Measurements from ENCODE around the gene MRGPRE.

Gene MRGPRE

DNA sequence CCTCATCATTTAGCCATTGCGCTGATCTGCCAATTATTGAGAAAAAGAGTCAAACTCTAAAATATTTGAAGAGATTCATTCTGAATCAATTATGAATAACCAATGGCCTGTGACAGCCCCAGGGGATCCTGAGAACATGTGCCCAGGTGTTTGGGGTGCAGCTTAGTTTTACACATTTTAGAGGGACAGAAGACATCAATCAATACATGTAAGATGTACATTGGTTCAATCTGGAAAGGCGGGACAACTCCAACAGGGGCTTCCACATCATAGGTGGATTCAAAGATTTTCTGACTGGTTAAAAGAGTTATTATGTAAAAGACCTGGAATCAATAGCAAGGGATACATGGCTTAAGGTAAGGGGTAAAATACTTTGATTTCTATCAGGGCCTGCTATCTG lies 4.9 kb upstream of the MRGPRE start:
- no peak overlapping the region for H3K4me3 ChIP-seq (ENCODE audit: low read length)
- TF ChIP-seq, protein P1, sequence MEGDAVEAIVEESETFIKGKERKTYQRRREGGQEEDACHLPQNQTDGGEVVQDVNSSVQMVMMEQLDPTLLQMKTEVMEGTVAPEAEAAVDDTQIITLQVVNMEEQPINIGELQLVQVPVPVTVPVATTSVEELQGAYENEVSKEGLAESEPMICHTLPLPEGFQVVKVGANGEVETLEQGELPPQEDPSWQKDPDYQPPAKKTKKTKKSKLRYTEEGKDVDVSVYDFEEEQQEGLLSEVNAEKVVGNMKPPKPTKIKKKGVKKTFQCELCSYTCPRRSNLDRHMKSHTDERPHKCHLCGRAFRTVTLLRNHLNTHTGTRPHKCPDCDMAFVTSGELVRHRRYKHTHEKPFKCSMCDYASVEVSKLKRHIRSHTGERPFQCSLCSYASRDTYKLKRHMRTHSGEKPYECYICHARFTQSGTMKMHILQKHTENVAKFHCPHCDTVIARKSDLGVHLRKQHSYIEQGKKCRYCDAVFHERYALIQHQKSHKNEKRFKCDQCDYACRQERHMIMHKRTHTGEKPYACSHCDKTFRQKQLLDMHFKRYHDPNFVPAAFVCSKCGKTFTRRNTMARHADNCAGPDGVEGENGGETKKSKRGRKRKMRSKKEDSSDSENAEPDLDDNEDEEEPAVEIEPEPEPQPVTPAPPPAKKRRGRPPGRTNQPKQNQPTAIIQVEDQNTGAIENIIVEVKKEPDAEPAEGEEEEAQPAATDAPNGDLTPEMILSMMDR (IDR thresholded peaks at IDR 0.05; ENCODE audit: insufficient read depth, low read depth, low read length, missing control alignments): no peak
- no peak for DNase-seq (ENCODE audit: low read depth)

DNA sequence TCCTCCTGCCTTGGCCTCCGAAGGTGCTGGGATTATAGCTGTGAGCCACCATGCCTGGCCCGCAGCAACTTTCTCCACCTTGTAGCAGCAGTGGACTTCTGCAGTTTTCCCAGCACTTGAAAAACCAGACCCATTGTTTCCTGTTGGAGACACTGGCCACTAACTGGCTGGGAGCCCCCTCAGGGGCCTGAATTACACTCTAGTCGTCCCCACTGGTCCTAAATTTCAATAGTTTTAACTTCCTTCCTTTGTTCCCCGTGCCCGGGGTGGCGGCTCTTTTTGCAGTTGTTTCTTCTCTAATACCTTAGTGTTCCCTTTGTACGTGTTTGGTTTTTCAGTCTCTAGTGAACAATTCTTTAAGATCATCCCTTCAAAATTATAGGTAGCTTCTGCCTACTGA lies 2.6 kb upstream of the MRGPRE start:
- no peak for DNase-seq (ENCODE audit: low read depth)
- no peak overlapping the region for H3K4me3 ChIP-seq (ENCODE audit: low read length)
- TF ChIP-seq, protein P1 (IDR thresholded peaks at IDR 0.05; ENCODE audit: insufficient read depth, low read depth, low read length, missing control alignments): no peak

DNA sequence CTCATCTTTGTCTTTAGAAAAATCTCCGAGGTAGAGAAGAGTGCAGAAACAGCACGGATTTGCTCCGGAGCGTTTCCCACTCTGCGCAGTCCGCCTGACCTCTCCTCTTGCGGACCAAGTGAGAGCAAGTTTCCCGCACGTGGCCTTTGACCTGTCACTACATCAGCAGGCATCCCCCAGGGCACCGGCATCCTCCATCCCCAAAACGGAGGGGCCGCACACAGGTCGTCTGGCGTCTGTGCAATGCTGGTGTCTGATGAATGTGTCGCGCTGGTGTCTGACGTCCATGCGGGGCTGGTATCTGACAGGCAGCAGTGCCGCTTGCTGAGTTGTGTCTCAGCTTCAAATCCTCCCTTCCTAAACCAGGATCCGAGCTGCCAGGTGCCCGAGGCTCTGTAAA lies 739 bp upstream of the MRGPRE start:
- TF ChIP-seq, protein P1 (IDR thresholded peaks at IDR 0.05; ENCODE audit: insufficient read depth, low read depth, low read length, missing control alignments): no peak
- DNase-seq (ENCODE audit: low read depth): no peak
- H3K4me3 ChIP-seq (ENCODE audit: low read length): no peak overlapping the region

DNA sequence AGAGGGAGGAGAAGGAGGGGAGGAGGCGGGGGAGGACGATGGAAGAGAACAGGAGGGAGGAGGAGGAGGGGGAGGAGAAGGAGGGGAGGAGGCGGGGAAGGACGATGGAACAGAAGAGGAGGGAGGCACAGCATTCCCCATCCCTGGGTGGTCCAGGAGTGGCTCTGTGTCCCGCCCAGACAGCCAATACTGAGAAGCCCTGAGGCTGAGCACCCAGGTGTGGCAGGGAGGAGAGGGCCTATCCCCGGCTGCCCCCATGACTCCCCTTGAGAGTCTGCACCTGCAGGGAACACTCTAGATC lies 717 bp downstream of the MRGPRE start:
- DNase-seq (ENCODE audit: low read depth): no peak

DNA sequence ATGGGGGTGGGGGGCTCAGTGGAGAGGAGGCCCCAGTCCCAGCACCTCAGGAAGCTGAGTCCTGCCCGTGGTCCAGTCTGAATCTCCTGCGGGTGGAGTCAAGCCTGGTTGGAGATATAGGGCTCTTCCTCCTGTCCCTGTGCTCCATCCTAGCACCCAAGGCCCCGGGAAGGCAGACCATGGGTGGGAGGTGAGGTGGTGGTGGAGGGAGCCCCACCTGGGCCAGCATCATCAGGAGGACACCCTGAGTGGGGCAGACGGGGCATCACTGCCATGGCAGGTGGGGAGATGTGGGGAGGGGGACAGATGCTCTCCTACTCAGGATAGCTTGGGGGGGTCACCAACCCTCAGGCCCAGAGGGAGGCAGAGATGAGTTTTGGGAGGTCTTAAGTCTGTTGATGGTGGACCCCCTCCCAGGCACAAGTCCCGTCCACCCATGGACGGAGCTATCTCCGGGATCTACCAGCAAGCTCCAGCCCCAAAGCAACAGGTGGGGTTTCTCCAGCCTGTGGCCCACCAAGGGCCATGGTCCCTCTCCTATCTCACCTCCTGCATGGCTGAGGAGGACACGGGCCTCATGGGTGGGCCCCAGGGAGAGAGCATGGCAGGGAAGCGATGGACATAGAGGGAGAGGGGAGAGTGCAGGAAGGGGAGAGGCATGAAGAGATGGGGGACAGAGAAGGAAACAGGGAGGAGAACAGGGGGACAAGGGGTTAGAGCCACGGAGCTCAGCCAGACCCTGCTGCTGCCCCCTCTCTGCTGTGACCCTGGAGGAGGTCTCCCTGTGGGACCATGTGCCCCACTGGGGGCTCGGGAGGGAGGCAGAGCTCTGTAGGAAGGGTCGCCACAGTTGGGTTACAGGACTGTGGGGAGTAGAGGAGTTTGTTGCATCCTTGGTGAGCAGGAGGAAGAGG lies 1.3 kb downstream of the MRGPRE start:
- TF ChIP-seq, protein P1 (IDR thresholded peaks at IDR 0.05; ENCODE audit: insufficient read depth, low read depth, low read length, missing control alignments): no peak
- DNase-seq (ENCODE audit: low read depth): no peak
- no peak overlapping the region for H3K4me3 ChIP-seq (ENCODE audit: low read length)

More for the DNA sequence above, 717 bp downstream of the MRGPRE start:
- TF ChIP-seq, protein P1 (IDR thresholded peaks at IDR 0.05; ENCODE audit: insufficient read depth, low read depth, low read length, missing control alignments): no peak
- no peak overlapping the region for H3K4me3 ChIP-seq (ENCODE audit: low read length)

DNA sequence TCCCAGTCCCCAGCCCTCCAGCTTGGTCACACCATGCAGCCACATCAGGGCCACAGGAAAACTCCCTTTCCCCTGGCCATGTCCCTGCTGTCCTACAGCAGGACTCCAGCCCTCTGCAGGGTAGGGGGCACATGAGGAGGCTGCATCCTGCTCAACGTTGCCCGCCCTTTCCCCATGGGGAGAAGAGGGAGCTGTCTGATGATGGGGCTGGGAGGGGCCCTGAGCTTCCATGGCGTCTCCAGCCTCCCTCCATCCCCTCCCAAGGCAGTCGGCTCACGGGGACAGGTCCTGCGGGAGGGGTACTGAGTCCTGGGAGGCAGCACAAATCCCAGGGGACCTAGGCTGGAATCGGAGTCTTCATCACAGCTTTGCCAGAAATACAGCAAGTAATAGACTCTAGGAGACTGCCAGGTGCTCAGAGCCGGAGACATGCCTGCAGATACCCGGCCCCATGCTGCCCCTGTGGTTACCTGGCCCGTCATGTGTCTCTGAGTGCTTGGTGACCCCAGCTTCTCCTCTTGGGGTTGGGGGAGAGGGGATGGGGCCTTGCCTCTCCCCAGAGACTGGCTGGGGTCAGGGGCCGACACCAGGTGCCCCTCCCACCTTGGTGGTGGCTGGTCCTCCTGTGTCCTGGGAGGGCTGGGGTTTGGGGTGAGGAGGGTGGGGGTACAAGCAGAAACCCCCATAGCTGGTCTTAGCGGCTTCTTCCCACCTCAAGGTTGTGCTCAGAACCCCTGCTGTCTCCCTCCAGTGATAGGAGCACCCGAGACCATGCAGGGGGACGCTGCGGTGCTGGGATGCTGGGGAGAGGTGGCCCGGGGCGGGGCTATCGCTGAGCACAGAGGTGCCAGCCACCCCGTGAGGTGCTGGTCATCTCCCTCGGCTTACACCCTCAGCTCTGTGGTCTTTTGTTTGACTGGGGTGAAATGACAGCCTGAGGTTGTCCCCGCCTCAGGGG lies 2.3 kb downstream of the MRGPRE start:
- no peak overlapping the region for H3K4me3 ChIP-seq (ENCODE audit: low read length)
- DNase-seq (ENCODE audit: low read depth): no peak
- TF ChIP-seq, protein P1 (IDR thresholded peaks at IDR 0.05; ENCODE audit: insufficient read depth, low read depth, low read length, missing control alignments): no peak

Data from epithelial cell of esophagus (primary cell).